ENCODE measurements around the gene PROK2.

PROK2 gene, protein sequence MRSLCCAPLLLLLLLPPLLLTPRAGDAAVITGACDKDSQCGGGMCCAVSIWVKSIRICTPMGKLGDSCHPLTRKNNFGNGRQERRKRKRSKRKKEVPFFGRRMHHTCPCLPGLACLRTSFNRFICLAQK

GRCh38 chr3:71784914-71785531 lies at the start of gene PROK2:
PROK2 (minus strand) TSS chr3:71785148; CDS start chr3:71785052, 96 bp downstream.
- DNase-seq (ENCODE audit: low read depth in 2 of 2) = peak; percentile 19 to 29

GRCh38 chr3:71831599-71831998 lies 46.7 kb upstream of the PROK2 start:
- no peak for DNase-seq (ENCODE audit: low read depth in 2 of 2)

- no peak for DNase-seq (ENCODE audit: low read depth in 2 of 2)
These were observed 40.8 kb upstream of the PROK2 start for GRCh38 chr3:71825551-71826283.

- DNase-seq (ENCODE audit: low read depth in 2 of 2) = no peak
These were observed 36.2 kb upstream of the PROK2 start for GRCh38 chr3:71821116-71821515.

GRCh38 chr3:71817262-71817661 lies 32.3 kb upstream of the PROK2 start:
- no peak for DNase-seq (ENCODE audit: low read depth in 2 of 2)

GRCh38 chr3:71816767-71817156 lies 31.8 kb upstream of the PROK2 start:
- DNase-seq (ENCODE audit: low read depth in 2 of 2) = no peak

GRCh38 chr3:71815340-71816067 lies 30.6 kb upstream of the PROK2 start:
- DNase-seq (ENCODE audit: low read depth in 2 of 2) = no peak

DNA sequence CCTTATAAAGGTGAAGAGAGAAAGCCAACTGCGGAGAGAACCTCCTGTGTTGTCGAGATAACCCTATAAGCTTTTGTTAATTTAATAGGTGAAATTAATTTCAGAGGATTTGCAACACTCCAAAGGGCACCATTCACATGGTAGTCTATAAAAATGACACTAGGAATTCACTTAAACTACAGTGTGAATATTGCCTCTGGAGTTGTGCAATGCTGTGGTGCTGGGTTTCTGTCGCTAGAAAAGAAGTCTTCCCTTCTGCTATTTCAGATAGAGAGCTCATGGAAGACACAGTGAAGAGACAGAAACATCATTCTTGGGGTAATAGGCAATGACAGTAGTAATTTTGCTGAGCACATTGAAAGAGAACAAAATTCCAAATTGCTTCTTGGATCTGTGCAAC lies 28.8 kb upstream of the PROK2 start:
- no peak for DNase-seq (ENCODE audit: low read depth in 2 of 2)

DNA sequence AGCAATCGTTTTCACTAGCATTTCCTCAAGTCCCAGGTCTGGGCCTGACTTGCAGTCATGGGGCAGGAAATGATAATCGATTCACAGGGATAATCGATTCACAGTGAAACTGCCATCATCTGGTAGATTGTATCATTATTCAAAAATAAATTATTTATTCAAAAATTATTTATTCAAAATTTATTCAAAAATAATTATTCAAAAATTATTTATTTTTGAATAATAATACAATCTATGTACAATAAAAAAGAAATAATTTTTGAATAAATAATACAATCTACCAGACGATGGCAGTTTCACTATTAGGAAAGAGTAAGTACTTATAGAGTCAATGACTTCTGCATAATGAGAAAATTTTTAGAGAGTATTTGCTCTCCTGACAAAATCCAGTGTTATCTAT lies 28.1 kb upstream of the PROK2 start:
- DNase-seq (ENCODE audit: low read depth in 2 of 2) = no peak

- no peak for DNase-seq (ENCODE audit: low read depth in 2 of 2)
These were observed 25.1 kb upstream of the PROK2 start for GRCh38 chr3:71810056-71810455.

GRCh38 chr3:71809321-71810026 lies 24.5 kb upstream of the PROK2 start:
- DNase-seq (ENCODE audit: low read depth in 2 of 2) = no peak

GRCh38 chr3:71806736-71807135 lies 21.8 kb upstream of the PROK2 start:
- no peak for DNase-seq (ENCODE audit: low read depth in 2 of 2)

DNA sequence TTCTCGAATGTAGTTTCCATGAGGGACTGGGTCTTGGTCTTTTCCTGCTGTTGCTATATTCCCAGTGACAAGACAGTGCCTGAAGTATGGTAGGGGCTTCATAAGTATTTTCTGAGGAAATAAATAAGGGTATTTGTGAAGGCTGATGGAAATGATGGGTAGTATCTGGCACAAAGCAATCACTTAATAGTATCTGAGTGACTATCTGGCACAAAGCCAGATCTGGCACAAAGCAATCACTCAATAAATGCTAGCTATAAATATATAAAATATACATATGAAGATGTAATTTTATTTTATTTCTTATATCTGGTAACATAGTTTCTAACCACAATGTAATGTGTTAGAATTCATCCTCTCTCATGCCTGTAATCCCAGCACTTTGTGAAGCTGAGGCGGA lies 20.7 kb upstream of the PROK2 start:
- DNase-seq (ENCODE audit: low read depth in 2 of 2) = no peak

DNA sequence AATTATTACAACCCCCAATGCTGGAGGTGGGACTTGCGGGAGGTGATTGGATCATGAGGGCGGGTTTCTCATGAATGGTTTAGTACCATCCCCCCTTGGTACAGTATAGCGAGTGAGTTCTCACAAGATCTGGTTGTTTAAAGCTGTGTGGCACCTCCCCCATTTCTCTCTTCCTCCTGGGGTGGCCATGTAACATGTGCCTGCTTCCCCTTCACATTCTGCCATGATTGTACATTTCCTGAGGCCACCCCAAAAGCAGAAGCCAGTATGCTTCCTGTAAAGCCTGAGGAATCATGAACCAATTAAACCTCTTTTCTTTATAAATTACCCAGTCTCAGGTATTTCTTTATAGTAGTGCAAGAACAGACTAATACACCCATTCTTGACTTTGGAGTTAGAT lies 20.3 kb upstream of the PROK2 start:
- no peak for DNase-seq (ENCODE audit: low read depth in 2 of 2)

DNA sequence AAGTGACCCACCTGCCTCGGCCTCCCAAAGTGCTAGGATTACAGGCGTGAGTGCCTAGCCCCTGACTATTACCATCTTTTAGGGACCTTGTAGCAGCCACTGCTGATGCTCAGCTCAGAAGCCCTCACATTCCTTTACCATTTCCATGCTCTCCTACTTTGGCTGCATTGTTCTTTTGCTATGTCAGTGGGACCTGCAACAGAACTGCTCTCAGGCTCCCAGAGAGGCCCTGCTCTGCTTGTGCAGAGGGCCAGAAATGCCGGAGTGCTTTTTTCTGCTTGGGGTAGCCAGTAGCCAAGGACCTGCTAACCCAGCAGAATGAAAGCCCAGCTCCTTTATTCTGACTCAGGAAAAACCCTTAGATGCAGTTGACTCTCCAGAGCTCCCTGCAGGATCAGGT lies 18.3 kb upstream of the PROK2 start:
- no peak for DNase-seq (ENCODE audit: low read depth in 2 of 2)

GRCh38 chr3:71801986-71802385 lies 17.0 kb upstream of the PROK2 start:
- no peak for DNase-seq (ENCODE audit: low read depth in 2 of 2)

DNA sequence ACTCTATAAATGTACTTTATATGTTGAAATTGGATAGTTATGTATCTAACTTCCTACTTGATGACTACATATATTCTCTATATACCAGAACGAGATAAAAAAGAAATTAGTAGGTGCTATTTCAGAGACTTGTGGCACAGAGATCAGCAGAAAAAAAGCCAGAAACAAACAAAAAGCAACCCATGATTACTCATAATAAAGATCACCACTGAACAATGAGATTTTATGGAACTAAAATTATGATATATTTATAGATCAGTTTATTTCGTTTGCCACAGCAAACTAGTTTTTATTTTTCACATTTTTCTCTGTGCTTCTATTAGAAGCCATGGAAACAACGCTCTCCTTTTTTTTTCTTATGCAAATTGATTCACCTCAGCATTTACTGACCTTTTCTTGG lies 15.1 kb upstream of the PROK2 start:
- DNase-seq (ENCODE audit: low read depth in 2 of 2) = no peak

DNA sequence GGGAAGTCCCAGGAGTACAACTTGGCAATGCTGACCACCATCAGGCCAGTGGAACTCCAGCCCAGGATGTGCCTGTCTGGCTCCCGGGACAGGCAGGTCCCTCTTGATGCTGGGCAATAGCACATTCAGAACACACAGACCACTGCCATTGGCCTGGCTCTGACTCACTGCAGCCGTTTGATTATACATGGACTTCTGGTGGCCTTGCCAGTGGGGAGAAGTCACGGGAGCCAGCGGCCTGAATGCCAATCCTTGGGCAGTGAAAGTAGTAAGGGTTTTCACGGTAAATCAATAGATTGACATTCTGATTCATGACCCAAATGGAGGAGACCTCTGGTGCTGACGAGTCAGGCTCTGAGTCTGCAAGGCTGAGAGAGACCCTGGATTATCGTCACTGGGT lies 12.5 kb upstream of the PROK2 start:
- no peak for DNase-seq (ENCODE audit: low read depth in 2 of 2)

- DNase-seq (ENCODE audit: low read depth in 2 of 2) = no peak
These were observed 11.3 kb upstream of the PROK2 start for GRCh38 chr3:71796290-71796689.

GRCh38 chr3:71791634-71792033 lies 6.7 kb upstream of the PROK2 start:
- DNase-seq (ENCODE audit: low read depth in 2 of 2) = no peak

- DNase-seq (ENCODE audit: low read depth in 2 of 2) = no peak
These were observed 5.0 kb upstream of the PROK2 start for GRCh38 chr3:71789922-71790321.

GRCh38 chr3:71787851-71788405 lies 3.0 kb upstream of the PROK2 start:
- no peak for DNase-seq (ENCODE audit: low read depth in 2 of 2)
